HEK293 (cell line): ENCODE results near the gene CA10.

Experiments
- BCL11B ChIP-seq: fragments of 450-650 bp; formaldehyde crosslinking; IDR thresholded peaks from 2 replicates; pipeline ENCODE4 v1.5.1; 2016; ENCODE audit warnings: low read depth, missing biosample characterization, missing genetic modification characterization
- TCF7L2 ChIP-seq: IDR thresholded peaks from 2 replicates; pipeline ENCODE4 v1.6.1; 2011; ENCODE audit warnings: low read depth, mild to moderate bottlenecking, inconsistent platforms, low read length, moderate library complexity, borderline replicate concordance
- ZNF138 ChIP-seq: fragments of 450-650 bp; formaldehyde crosslinking; IDR thresholded peaks from 2 replicates; pipeline ENCODE4 v1.5.1; 2016; ENCODE audit warnings: missing biosample characterization, missing genetic modification characterization, borderline replicate concordance
- ZNF416 ChIP-seq: fragments of 450-650 bp; formaldehyde crosslinking; IDR thresholded peaks from 2 replicates; pipeline ENCODE4 v1.5.1; 2016; ENCODE audit warnings: missing biosample characterization, missing genetic modification characterization
- ZNF510 ChIP-seq: fragments of 450-650 bp; formaldehyde crosslinking; IDR thresholded peaks from 2 replicates; pipeline ENCODE4 v1.5.1; 2018; ENCODE audit warnings: mild to moderate bottlenecking, missing genetic modification characterization, missing biosample characterization; ENCODE audit not compliant: insufficient replicate concordance
- ZNF530 ChIP-seq: fragments of 450-650 bp; formaldehyde crosslinking; IDR thresholded peaks from 2 replicates; pipeline ENCODE4 v1.5.1; 2016; ENCODE audit warnings: low read depth, missing biosample characterization, missing genetic modification characterization
- ZSCAN16 ChIP-seq: fragments of 450-650 bp; formaldehyde crosslinking; IDR thresholded peaks from 2 replicates; pipeline ENCODE4 v1.5.1; 2016; ENCODE audit warnings: missing biosample characterization, missing genetic modification characterization
- TF ChIP-seq, protein P1 (sequence below): fragments of 450-650 bp; formaldehyde crosslinking; IDR thresholded peaks from 2 replicates; pipeline ENCODE4 v1.5.1; 2016; ENCODE audit warnings: missing biosample characterization, missing genetic modification characterization
- TF ChIP-seq, protein P2 (sequence below): fragments of 450-650 bp; formaldehyde crosslinking; IDR thresholded peaks from 2 replicates; pipeline ENCODE4 v1.5.1; 2016; ENCODE audit warnings: missing biosample characterization, missing genetic modification characterization
- TF ChIP-seq, protein P3 (sequence below): fragments of 450-650 bp; formaldehyde crosslinking; IDR thresholded peaks from 2 replicates; pipeline ENCODE4 v1.5.1; 2016; ENCODE audit warnings: missing biosample characterization, missing genetic modification characterization
- TF ChIP-seq, protein P4 (sequence below): fragments of 450-650 bp; formaldehyde crosslinking; IDR thresholded peaks from 2 replicates; pipeline ENCODE4 v1.5.1; 2016; ENCODE audit warnings: missing biosample characterization, missing genetic modification characterization

DNA sequence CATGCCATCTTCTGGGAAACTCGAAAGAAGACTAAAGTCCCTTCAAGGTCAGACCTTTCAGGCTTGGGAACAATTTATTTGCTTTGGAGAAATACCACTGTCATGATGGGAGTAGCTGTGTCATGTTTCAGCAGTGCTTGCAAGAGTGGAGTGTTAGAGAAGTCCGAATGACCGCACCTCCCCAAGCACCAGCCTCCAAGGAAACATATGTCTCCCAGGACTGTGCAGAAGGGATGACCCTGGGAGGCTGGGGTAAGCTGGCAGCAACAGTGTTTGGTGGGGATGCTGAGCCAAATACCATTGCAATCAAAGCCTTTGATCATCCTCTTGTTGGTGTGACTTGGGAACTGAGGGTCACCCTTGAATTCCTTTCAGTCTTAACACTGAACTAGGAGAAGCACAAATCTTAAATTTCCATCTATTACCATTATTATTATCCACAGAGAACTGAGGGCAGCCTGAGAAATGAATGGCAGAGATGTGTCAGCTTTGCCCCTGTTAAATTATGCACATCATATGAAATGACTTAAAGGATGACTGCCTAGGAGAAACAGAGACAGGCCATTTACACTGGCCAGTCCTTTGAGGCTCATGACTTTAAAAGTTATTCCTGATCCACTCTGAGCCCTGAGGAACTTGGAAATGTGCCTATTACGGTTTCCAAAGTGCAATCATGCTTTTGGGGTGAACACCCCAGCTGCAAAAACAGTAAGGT is 244.9 kb downstream of the CA10 start:
- TF ChIP-seq, protein P1, sequence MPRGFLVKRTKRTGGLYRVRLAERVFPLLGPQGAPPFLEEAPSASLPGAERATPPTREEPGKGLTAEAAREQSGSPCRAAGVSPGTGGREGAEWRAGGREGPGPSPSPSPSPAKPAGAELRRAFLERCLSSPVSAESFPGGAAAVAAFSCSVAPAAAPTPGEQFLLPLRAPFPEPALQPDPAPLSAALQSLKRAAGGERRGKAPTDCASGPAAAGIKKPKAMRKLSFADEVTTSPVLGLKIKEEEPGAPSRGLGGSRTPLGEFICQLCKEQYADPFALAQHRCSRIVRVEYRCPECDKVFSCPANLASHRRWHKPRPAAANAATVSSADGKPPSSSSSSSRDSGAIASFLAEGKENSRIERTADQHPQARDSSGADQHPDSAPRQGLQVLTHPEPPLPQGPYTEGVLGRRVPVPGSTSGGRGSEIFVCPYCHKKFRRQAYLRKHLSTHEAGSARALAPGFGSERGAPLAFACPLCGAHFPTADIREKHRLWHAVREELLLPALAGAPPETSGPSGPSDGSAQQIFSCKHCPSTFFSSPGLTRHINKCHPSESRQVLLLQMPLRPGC (tag by site-specific recombination) = no peak
- no peak for TF ChIP-seq ZNF416 (tag by site-specific recombination)
- TF ChIP-seq ZNF510 (tag by site-specific recombination) = no peak
- no peak for TF ChIP-seq TCF7L2
- TF ChIP-seq, protein P2, sequence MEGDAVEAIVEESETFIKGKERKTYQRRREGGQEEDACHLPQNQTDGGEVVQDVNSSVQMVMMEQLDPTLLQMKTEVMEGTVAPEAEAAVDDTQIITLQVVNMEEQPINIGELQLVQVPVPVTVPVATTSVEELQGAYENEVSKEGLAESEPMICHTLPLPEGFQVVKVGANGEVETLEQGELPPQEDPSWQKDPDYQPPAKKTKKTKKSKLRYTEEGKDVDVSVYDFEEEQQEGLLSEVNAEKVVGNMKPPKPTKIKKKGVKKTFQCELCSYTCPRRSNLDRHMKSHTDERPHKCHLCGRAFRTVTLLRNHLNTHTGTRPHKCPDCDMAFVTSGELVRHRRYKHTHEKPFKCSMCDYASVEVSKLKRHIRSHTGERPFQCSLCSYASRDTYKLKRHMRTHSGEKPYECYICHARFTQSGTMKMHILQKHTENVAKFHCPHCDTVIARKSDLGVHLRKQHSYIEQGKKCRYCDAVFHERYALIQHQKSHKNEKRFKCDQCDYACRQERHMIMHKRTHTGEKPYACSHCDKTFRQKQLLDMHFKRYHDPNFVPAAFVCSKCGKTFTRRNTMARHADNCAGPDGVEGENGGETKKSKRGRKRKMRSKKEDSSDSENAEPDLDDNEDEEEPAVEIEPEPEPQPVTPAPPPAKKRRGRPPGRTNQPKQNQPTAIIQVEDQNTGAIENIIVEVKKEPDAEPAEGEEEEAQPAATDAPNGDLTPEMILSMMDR (tag by site-specific recombination) = no peak
- no peak for TF ChIP-seq ZNF138 (tag by site-specific recombination)
- no peak for TF ChIP-seq BCL11B
- TF ChIP-seq ZNF530 (tag by site-specific recombination) = no peak
- TF ChIP-seq, protein P3, sequence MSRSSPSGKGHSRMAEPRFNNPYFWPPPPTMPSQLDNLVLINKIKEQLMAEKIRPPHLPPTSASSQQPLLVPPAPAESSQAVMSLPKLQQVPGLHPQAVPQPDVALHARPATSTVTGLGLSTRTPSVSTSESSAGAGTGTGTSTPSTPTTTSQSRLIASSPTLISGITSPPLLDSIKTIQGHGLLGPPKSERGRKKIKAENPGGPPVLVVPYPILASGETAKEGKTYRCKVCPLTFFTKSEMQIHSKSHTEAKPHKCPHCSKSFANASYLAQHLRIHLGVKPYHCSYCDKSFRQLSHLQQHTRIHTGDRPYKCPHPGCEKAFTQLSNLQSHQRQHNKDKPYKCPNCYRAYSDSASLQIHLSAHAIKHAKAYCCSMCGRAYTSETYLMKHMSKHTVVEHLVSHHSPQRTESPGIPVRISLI (tag by site-specific recombination) = no peak
- TF ChIP-seq, protein P4, sequence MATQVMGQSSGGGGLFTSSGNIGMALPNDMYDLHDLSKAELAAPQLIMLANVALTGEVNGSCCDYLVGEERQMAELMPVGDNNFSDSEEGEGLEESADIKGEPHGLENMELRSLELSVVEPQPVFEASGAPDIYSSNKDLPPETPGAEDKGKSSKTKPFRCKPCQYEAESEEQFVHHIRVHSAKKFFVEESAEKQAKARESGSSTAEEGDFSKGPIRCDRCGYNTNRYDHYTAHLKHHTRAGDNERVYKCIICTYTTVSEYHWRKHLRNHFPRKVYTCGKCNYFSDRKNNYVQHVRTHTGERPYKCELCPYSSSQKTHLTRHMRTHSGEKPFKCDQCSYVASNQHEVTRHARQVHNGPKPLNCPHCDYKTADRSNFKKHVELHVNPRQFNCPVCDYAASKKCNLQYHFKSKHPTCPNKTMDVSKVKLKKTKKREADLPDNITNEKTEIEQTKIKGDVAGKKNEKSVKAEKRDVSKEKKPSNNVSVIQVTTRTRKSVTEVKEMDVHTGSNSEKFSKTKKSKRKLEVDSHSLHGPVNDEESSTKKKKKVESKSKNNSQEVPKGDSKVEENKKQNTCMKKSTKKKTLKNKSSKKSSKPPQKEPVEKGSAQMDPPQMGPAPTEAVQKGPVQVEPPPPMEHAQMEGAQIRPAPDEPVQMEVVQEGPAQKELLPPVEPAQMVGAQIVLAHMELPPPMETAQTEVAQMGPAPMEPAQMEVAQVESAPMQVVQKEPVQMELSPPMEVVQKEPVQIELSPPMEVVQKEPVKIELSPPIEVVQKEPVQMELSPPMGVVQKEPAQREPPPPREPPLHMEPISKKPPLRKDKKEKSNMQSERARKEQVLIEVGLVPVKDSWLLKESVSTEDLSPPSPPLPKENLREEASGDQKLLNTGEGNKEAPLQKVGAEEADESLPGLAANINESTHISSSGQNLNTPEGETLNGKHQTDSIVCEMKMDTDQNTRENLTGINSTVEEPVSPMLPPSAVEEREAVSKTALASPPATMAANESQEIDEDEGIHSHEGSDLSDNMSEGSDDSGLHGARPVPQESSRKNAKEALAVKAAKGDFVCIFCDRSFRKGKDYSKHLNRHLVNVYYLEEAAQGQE (tag by site-specific recombination) = no peak
- TF ChIP-seq ZSCAN16 = no peak
